ENCODE data around the gene PDZD2.

DNA sequence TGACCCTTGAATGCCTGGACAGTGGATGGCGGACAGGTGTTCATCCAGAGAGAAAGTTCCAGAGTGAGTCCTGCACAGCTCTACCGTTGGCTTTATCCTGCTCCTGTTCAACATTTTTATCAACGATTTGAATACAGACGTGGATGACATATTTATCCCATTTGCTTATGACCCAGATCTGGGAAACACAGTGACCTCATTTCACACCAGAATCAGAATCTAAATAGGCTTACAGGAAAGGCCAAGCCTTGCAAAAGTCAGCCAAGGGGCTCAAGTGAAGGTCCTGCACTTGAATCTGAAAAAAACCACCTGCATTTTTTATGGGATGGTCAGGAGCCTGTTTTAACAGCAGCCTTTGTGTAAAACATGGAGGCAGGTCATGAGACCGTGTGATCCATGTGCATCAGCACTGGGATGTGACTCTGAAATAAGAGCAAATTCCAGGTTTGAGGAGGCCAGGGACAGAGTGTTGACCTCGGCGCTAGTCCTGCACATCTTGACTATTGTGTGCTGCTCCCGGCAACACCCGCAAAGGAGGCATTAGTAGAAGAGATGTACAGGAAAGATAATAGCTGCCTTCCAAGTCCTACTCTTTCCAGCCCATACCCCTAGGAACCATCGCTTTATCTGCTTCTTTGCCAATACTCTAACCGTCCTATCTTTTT lies 18.5 kb downstream of the PDZD2 start:
- no peak for TF ChIP-seq POLR2A (IDR thresholded peaks at IDR 0.05; ENCODE audit: low read length)
- no peak for TF ChIP-seq GATA1 (IDR thresholded peaks at IDR 0.05; ENCODE audit: low read depth, low read length)
